Parathyroid adenoma (tissue), 2 donors: ENCODE measurements around the gene ANK2.
A peak's percentile ranks its signal among the peaks of the same experiment; 100 is the strongest.

Experiments used
- H2AFZ ChIP-seq: fragments of 300-600 bp; sonication (generic); one replicate; pipeline ENCODE4 v1.7.0; 2017; ENCODE audit warnings: antibody characterized with exemption, mild to moderate bottlenecking
- H3K27ac ChIP-seq: fragments of 300-600 bp; sonication (generic); one replicate; pipeline ENCODE4 v1.7.0; 2017
- H3K27me3 ChIP-seq: fragments of 300-600 bp; sonication (generic); one replicate; pipeline ENCODE4 v1.7.0; 2017; ENCODE audit warnings: low read length; ENCODE audit not compliant: control insufficient read depth, insufficient read depth
- H3K36me3 ChIP-seq: fragments of 300-600 bp; sonication (generic); one replicate; pipeline ENCODE4 v1.7.0; 2017; ENCODE audit warnings: low read length; ENCODE audit not compliant: control insufficient read depth, insufficient read depth
- H3K4me1 ChIP-seq: fragments of 300-600 bp; sonication (generic); one replicate; pipeline ENCODE4 v1.7.0; 2017; ENCODE audit warnings: control low read depth
- H3K4me2 ChIP-seq: fragments of 300-600 bp; sonication (generic); one replicate; pipeline ENCODE4 v1.7.0; 2017; ENCODE audit warnings: low read length
- H3K4me3 ChIP-seq: fragments of 300-600 bp; sonication (generic); one replicate; pipeline ENCODE4 v1.7.0; 2017; ENCODE audit warnings: low read depth, low read length
- H3K79me2 ChIP-seq: fragments of 300-600 bp; sonication (generic); one replicate; pipeline ENCODE4 v1.7.0; 2017; ENCODE audit warnings: control low read depth
- H3K9ac ChIP-seq: fragments of 300-600 bp; sonication (generic); one replicate; pipeline ENCODE4 v1.7.0; 2017; ENCODE audit warnings: mild to moderate bottlenecking
- H3K9me3 ChIP-seq: fragments of 300-600 bp; sonication (generic); one replicate; pipeline ENCODE4 v1.7.0; 2017; ENCODE audit warnings: low read length; ENCODE audit not compliant: control insufficient read depth
- CTCF ChIP-seq: fragments of 300-600 bp; sonication (generic); IDR thresholded peaks from one replicate; pipeline ENCODE4 v1.7.0; 2017; ENCODE audit warnings: antibody characterized with exemption, mild to moderate bottlenecking
- donor health status: primary hyperparathyroidism.

ANK2 gene

GRCh38 chr4:113355550-113356371, 306.3 kb downstream of the ANK2 start:
- no peak overlapping the region for H3K27ac ChIP-seq
- no peak overlapping the region for H3K4me3 ChIP-seq
- no peaks in the 10 kb centered on the region for H3K9me3 ChIP-seq

DNA sequence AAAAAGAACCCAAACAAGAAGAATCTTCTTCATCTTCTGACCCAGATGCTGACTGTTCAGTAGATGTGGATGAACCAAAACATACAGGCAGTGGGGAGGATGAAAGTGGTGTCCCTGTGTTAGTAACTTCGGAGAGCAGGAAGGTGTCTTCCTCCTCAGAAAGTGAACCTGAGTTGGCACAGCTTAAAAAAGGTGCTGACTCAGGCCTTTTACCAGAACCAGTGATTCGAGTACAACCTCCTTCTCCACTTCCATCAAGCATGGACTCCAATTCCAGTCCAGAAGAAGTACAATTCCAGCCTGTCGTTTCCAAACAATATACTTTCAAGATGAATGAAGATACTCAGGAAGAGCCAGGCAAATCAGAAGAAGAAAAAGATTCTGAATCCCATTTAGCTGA, 307.0 kb downstream of the ANK2 start:
- H3K9ac ChIP-seq, result no peak overlapping the region
- no peaks in the 10 kb centered on the region for H3K36me3 ChIP-seq
- H3K27ac ChIP-seq, result no peak overlapping the region
- no peaks in the 10 kb centered on the region for H3K4me1 ChIP-seq
- no peak overlapping the region for H3K4me3 ChIP-seq
- H3K4me2 ChIP-seq, result no peak overlapping the region
- no peak overlapping the region for H2AFZ ChIP-seq
- H3K79me2 ChIP-seq, result no peaks in the 10 kb centered on the region
- no peak for TF ChIP-seq CTCF
- H3K27me3 ChIP-seq, result no peaks in the 10 kb centered on the region
- H3K9me3 ChIP-seq, result no peaks in the 10 kb centered on the region

More at GRCh38 chr4:113355550-113356371, 306.3 kb downstream of the ANK2 start:
- H3K4me1 ChIP-seq, result no peaks in the 10 kb centered on the region
- H3K79me2 ChIP-seq, result no peaks in the 10 kb centered on the region
- TF ChIP-seq CTCF, result no peak
- H3K36me3 ChIP-seq, result no peaks in the 10 kb centered on the region
- H3K27me3 ChIP-seq, result no peaks in the 10 kb centered on the region
- peak overlapping the region; percentile 26 for H3K4me2 ChIP-seq
- no peak overlapping the region for H3K9ac ChIP-seq
- H2AFZ ChIP-seq, result no peak overlapping the region

GRCh38 chr4:113358784-113359183, 309.3 kb downstream of the ANK2 start:
- no peak overlapping the region for H3K4me3 ChIP-seq

DNA sequence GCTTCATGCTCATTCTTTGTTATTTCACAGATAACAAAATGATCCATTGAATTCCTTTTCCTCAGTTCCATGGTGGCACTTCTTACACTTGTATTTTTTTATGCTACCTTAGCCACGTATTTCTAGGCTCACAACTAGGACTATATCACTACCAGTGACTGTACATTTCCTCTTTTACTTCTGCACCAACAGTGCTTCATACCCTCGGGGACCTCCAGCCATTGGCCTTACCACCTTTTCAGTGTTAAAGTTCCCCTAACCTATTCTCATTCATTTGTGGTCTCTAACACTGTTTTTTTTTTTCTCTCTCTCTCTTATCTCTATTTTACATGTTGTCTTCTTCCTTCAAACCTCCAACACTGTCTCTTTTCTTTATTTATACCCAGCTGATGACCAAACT, 315.9 kb downstream of the ANK2 start:
- H3K4me1 ChIP-seq, result no peaks in the 10 kb centered on the region
- no peak overlapping the region for H3K9ac ChIP-seq
- no peaks in the 10 kb centered on the region for H3K79me2 ChIP-seq
- no peaks in the 10 kb centered on the region for H3K9me3 ChIP-seq
- no peak for TF ChIP-seq CTCF
- no peak overlapping the region for H3K4me2 ChIP-seq
- H3K4me3 ChIP-seq, result no peak overlapping the region
- H2AFZ ChIP-seq, result no peak overlapping the region
- no peaks in the 10 kb centered on the region for H3K27me3 ChIP-seq
- H3K36me3 ChIP-seq, result no peaks in the 10 kb centered on the region
- no peak overlapping the region for H3K27ac ChIP-seq

More at GRCh38 chr4:113358784-113359183, 309.3 kb downstream of the ANK2 start:
- Histone ChIP-seq H2AFZ (no peak overlapping the region), H3K9ac (no peak overlapping the region), H3K27me3 (no peaks in the 10 kb centered on the region), H3K9me3 (no peaks in the 10 kb centered on the region), H3K4me1 (no peaks in the 10 kb centered on the region), H3K27ac (no peak overlapping the region), H3K79me2 (no peaks in the 10 kb centered on the region), H3K36me3 (no peaks in the 10 kb centered on the region), H3K4me2 (no peak overlapping the region)
- TF ChIP-seq CTCF, result no peak

GRCh38 chr4:113368056-113368455, 318.6 kb downstream of the ANK2 start:
- Histone ChIP-seq H3K4me3 (no peak overlapping the region), H3K4me1 (no peaks in the 10 kb centered on the region), H3K79me2 (no peaks in the 10 kb centered on the region), H3K27me3 (no peaks in the 10 kb centered on the region), H3K9me3 (no peaks in the 10 kb centered on the region), H2AFZ (no peak overlapping the region), H3K4me2 (no peak overlapping the region), H3K36me3 (no peaks in the 10 kb centered on the region), H3K9ac (no peak overlapping the region), H3K27ac (no peak overlapping the region)
- TF ChIP-seq CTCF, result no peak
